T follicular helper cell (primary cell): ENCODE measurements around the gene TRIM60.
"Not testable (repeated sequence)": the region's sequence is repeated elsewhere in the genome, so short reads cannot be mapped to it uniquely, and the experiment has no call there.

Experiments
- DNase-seq: peaks from one replicate; pipeline ENCODE4 v3.0.0-alpha.2; 2020; ENCODE audit warnings: low read depth

TRIM60 gene

DNA sequence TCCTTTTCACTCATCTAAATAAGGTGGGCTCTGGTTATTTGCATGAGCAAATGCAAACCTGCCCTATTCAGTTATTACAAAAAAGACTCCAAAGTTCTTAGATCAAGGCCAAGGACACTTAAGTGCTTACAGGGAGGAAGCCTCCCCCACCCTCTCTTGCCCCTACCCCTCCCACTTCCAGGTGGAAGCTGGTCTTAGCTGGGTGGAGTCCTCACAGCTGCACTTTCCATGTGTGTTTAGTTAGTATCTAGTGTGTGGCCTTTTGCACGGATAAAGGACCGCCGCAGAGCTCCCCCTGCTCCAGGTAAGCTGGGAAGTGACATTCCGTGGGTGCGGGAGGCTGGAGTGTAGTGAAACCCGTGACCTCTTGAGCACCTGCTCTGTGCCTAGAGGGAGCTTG is 21.8 kb downstream of the TRIM60 start, which contains the start of gene TRIM75:
Gene TRIM75, plus strand, starts transcription at position 222 of the 400 bp plus-strand sequence. CDS start 5,282 bp downstream, outside the sequence.
- DNase-seq, result no peak

DNA sequence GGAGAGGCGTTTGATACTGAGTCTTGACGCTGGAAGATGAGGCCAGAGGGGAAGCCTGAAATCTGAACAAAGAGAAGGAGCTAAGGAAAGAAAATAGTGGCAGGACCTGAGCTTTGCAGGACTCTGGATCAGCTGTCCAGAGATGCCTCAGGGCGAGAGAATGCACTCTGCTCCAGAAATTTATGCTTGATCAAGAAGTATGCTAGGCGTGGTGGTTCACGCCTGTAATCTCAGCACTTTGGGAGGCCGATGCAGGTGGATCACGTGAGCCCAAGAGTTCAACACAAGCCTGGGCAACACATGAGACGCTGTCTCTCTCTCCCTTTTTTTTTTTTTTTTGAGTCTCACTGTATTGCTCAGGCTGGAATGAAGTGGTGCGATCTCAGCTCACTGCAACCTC is 23.8 kb downstream of the TRIM60 start:
- DNase-seq, result no peak

DNA sequence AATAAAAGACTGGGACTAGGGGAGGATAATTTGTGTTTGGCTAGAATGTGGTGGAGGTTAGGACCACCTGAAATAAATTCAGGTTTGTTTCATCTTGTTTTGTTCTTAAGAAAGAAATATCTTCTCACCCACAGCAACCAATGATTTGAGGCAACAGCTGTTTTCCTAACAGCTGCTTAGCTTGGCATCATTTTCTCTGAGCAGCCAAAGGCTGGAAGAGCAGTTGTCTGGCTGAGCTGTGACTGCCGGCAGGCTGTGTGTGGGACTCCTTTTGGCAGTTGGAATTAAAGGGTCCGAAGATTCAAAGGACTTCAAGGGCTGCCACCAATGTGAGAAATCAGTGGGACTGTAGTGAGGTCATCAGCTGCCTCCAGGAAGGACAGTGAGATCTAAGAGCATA is 26.9 kb downstream of the TRIM60 start:
- no peak for DNase-seq

DNA sequence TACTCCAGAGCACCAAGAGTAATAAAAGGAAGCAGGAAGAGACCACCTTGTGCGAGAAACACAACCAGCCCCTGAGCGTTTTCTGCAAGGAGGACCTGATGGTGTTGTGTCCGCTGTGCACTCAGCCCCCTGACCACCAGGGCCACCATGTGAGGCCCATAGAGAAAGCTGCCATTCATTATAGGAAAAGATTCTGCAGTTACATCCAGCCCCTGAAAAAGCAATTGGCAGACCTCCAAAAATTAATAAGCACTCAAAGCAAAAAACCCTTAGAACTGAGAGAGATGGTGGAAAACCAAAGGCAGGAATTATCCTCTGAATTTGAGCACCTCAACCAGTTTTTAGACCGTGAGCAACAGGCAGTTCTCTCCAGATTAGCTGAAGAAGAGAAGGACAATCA is 27.6 kb downstream of the TRIM60 start:
- DNase-seq, result no peak

DNA sequence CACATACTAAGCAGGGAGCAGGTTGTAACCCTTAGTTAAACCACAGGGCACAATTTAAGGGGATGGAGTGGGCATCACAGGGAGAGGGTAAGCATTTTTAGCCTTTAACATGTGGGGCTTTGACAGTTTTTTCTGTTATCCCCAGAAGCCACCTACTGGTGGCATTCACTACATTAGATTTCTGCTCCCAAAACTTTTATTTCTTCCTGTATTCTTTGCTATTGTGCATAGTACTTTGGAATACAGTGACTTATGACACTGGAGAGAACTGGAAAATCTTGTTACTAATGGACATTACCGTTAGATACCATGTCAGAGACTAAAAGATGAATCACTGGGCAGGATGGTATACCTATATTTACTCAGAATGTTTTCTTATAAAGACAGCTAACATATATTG is 29.1 kb downstream of the TRIM60 start:
- DNase-seq, result no peak

DNA sequence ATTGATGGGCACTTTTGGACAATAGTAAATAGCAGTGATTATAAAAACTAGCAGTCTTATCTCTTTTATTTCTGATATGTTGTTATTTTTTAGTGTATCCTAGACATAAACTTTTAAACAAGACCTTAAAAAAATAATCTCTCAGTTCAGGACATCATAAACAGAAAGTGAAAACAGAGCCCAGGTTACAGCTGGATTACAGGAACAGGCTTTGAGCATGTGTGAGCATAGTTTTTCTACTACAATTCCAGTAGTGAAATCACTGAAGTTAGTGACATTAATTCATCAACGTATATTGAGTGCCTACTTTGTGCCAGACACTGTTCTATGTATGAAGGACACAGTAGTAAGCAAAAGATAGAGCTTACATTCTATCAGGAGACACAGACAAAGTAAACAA is 38.8 kb downstream of the TRIM60 start:
- no peak for DNase-seq

DNA sequence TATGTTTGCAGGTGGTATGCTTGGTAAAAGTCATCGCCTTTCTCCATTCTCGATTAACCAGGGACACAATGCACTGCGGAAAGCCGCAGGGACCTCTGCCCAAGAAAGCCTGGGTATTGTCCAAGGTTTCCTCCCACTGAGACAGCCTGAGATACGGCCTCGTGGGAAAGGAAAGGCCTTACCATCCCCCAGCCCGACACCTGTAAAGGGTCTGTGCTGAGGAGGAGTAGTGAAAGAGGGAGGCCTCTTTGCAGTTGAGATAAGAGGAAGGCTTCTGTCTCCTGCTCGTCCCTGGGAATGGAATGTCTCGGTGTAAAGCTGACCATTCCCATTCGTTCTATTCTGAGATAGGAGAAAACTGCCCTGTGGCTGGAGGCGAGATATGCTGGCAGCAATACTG is 41.5 kb downstream of the TRIM60 start:
- DNase-seq, result not testable (repeated sequence)

DNA sequence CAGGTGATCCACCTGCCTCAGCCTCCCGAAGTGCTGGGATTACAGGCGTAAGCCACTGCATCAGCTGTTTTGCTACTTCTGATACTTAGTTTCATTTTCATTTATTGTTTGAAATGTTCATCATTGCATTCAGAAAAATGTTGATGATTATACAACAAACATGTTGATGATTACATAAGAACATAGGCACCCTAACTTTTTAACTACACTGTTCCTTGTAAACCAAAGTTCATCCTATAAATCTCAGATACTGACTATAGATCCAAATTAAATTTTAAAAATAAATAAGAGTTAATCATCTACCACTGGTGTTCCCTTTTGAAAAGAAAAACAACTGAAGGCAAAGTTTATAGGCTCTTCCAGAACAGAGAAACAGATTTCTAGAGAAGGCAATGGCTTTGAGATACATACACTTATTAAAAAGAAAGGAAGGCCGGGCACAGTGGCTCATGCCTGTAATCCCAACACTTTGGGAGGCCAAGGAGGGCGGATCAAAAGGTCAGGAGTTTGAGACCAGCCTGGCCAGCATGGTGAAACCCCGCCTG is 45.3 kb downstream of the TRIM60 start:
- DNase-seq, result no peak

DNA sequence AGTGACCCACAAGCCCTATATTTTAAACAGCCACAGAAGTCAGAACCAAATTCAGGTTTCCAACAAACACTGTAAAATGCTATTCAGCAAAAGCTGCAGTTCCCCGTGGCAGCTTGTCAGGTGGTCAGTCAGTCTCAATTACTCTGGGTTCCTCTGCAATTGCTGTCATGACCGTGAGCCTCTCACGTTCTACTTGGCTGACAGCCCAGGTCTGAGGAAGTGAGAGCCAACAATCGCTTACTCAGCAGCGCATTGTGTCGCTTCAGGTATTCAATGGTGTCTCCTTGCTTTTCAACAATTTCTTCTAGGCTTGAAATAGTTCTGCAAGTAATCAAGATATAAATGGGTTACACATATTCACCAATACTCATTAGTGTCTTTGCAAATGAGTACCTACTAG is 47.7 kb downstream of the TRIM60 start:
- no peak for DNase-seq

DNA sequence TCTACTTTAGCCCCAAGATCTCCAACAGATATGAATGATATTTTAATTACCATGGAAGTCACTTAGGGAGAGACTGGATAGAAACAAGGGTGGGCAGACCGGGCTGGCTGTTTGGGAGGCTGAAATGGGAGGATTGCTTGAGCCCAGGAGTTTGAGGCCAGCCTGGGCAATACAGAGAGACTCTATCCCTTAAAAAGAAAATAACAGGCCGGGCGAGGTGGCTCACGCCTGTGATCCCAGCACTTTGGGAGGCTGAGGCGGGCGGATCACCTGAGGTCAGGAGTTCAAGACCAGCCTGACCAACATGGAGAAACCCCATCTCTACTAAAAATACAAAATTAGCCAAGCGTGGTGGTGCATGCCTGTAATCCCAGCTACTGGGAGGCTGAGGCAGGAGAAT is 53.0 kb downstream of the TRIM60 start:
- DNase-seq, result not testable (repeated sequence)

DNA sequence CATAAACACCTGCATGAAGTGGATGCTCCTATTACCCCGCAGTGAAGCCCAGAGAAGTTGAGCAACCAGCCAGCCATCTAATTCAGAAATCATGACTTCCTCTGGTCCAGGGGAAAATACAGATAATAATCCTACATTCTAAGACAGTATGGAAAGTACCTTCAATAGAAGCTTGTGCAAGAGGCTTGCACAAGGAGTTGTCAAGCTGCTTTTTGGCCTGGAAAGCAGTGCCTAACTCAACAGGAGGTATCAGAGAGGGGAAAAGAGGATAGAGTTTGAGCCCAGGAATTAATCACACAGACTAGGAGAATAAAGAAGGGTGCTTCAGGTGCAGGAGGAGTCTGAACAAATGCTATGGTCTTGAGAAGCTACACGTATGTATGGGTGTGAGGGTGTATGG is 54.1 kb downstream of the TRIM60 start:
- no peak for DNase-seq

DNA sequence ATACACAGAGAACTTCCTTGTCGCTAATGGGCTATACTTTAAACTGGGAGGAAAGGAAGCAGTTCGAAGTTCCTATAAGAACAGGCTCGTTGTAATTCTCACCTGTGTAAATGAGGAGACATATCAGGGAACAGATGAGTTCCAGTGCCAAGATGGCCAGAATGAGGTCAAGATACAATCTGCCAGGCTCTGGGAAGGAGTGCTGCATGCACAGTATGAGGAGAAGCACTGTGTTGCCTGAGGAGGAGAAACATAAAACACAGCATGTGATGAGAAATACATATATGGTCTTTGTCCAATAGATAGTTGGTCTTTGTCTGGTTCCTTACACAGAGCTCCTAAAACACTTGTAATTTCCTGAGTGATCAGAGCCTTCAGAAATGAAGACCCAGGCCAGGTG is 56.6 kb downstream of the TRIM60 start:
- DNase-seq, result no peak
